ENCODE measurements around the gene GTPBP4. TPM values are rescaled to one million over a fixed set of nuclear protein-coding genes. Genes with fewer than 3 reads are reported as not detected.

Gene GTPBP4
- total RNA-seq, 4 donors from 2014 or later, result 16.9 to 196 (median 22.6) TPM

- Histone ChIP-seq H3K4me1 (no peaks in the 10 kb centered on the region), H3K9me3 (no peaks in the 10 kb centered on the region), H3K27me3 (no peaks in the 10 kb centered on the region), H3K27ac (no peak overlapping the region), H3K36me3 (peaks cover 0 to 13% (median 0%) of the 10 kb centered on the region in 3 donors), H3K4me3 (no peak overlapping the region)
- DNase-seq, result no peak
- TF ChIP-seq CTCF (IDR thresholded peaks at IDR 0.05), result no peak
- TF ChIP-seq POLR2A (IDR thresholded peaks at IDR 0.05), result no peak
Observed at GRCh38 chr10:1024103-1024502, 35.9 kb downstream of the GTPBP4 start.

GRCh38 chr10:1025683-1026082 lies 37.4 kb downstream of the GTPBP4 start, which contains the start of gene IDI2:
Gene IDI2, minus strand, starts transcription at chr10:1025859. Its CDS starts 1,136 bp downstream, at chr10:1024723.
- no peak for DNase-seq
- no peaks in the 10 kb centered on the region for H3K4me1 ChIP-seq
- H3K4me3 ChIP-seq, result no peak within 1 kb of the TSS
- no peak within 1 kb of the TSS for H3K27ac ChIP-seq
- H3K27me3 ChIP-seq, result no peaks in the 10 kb centered on the region
- H3K9me3 ChIP-seq, result no peaks in the 10 kb centered on the region
- TF ChIP-seq CTCF (IDR thresholded peaks at IDR 0.05) (no peak), POLR2A (IDR thresholded peaks at IDR 0.05) (no peak)
- no peaks in the 10 kb centered on the region for H3K36me3 ChIP-seq

GRCh38 chr10:1026578-1026977 lies 38.3 kb downstream of the GTPBP4 start:
- TF ChIP-seq CTCF (IDR thresholded peaks at IDR 0.05) (no peak), POLR2A (IDR thresholded peaks at IDR 0.05) (no peak)
- H3K27ac ChIP-seq, result no peak overlapping the region
- no peaks in the 10 kb centered on the region for H3K36me3 ChIP-seq
- no peaks in the 10 kb centered on the region for H3K9me3 ChIP-seq
- no peak for DNase-seq
- no peaks in the 10 kb centered on the region for H3K4me1 ChIP-seq
- H3K27me3 ChIP-seq, result no peaks in the 10 kb centered on the region
- H3K4me3 ChIP-seq, result no peak overlapping the region

- H3K4me1 ChIP-seq, result no peaks in the 10 kb centered on the region
- no peaks in the 10 kb centered on the region for H3K9me3 ChIP-seq
- H3K36me3 ChIP-seq, result no peaks in the 10 kb centered on the region
- no peak overlapping the region for H3K4me3 ChIP-seq
- no peak overlapping the region for H3K27ac ChIP-seq
- no peak for DNase-seq
- H3K27me3 ChIP-seq, result no peaks in the 10 kb centered on the region
- TF ChIP-seq CTCF (IDR thresholded peaks at IDR 0.05) (no peak), POLR2A (IDR thresholded peaks at IDR 0.05) (no peak)
Observed at GRCh38 chr10:1029838-1030237, 41.6 kb downstream of the GTPBP4 start.

GRCh38 chr10:1033601-1034000 lies 45.4 kb downstream of the GTPBP4 start:
- H3K27ac ChIP-seq, result no peak overlapping the region
- no peak overlapping the region for H3K4me3 ChIP-seq
- H3K36me3 ChIP-seq, result no peaks in the 10 kb centered on the region
- H3K4me1 ChIP-seq, result peaks cover 0 to 7% (median 0%) of the 10 kb centered on the region in 4 donors
- TF ChIP-seq POLR2A (IDR thresholded peaks at IDR 0.05) (no peak), CTCF (IDR thresholded peaks at IDR 0.05) (no peak)
- DNase-seq, result no peak
- no peaks in the 10 kb centered on the region for H3K27me3 ChIP-seq
- no peaks in the 10 kb centered on the region for H3K9me3 ChIP-seq

- Histone ChIP-seq H3K27me3 (no peaks in the 10 kb centered on the region), H3K9me3 (no peaks in the 10 kb centered on the region), H3K27ac (no peak overlapping the region)
Observed at GRCh38 chr10:1034758-1035157, 46.5 kb downstream of the GTPBP4 start.

More at GRCh38 chr10:1034758-1035157, 46.5 kb downstream of the GTPBP4 start:
- H3K36me3 ChIP-seq, result peaks cover 0 to 8% (median 0%) of the 10 kb centered on the region in 3 donors
- no peak overlapping the region for H3K4me3 ChIP-seq
- TF ChIP-seq POLR2A (IDR thresholded peaks at IDR 0.05) (no peak), CTCF (IDR thresholded peaks at IDR 0.05) (no peak)
- no peak for DNase-seq
- peaks cover 0 to 7% (median 0%) of the 10 kb centered on the region in 4 donors for H3K4me1 ChIP-seq
